ENCODE measurements around the gene TPM3. TPM values are rescaled to one million over a fixed set of nuclear protein-coding genes. Genes with fewer than 3 reads are reported as not detected.
A peak's percentile ranks its signal among the peaks of the same experiment; 100 is the strongest.

TPM3 gene
- total and polyA plus RNA-seq, 9 of the 15 experiments (the other 6 are each of a cell fraction or from before 2014, with no cell fraction given), result 202 to 604 (median 421) TPM

- TF ChIP-seq ZNF121 (CRISPR knock-in tag; conservative IDR thresholded peaks at IDR 0.05) (no peak), VEZF1 (CRISPR knock-in tag; IDR thresholded peaks at IDR 0.05) (peak; percentile 54; the same call in 1 of the 2 replicates), DPF2 (IDR thresholded peaks at IDR 0.05) (no peak), NFIC (IDR thresholded peaks at IDR 0.05) (peak; percentile 45), ZBTB33 (CRISPR knock-in tag; IDR thresholded peaks at IDR 0.05) (peak; percentile 70; the same call in 1 of the 2 replicates), CREB1 (IDR thresholded peaks at IDR 0.05) (peak; percentile 95), CREB1 (CRISPR knock-in tag; IDR thresholded peaks at IDR 0.05) (peak; percentile 98), SETDB1 (IDR thresholded peaks at IDR 0.05; ENCODE audit: low read length) (no peak), ZNF431 (CRISPR knock-in tag; IDR thresholded peaks at IDR 0.05) (peak; percentile 65; the same call in 1 of the 2 replicates), BRF1 (IDR thresholded peaks at IDR 0.05; ENCODE audit: borderline replicate concordance, extremely low read depth, insufficient read length) (no peak), SMARCE1 (IDR thresholded peaks at IDR 0.05) (0 out of 2 replicates have a peak, but pooled peaks have one; percentile 9), RHOXF2B (CRISPR knock-in tag; conservative IDR thresholded peaks at IDR 0.05) (no peak), EWSR1 (IDR thresholded peaks at IDR 0.05; ENCODE audit: borderline replicate concordance, low read depth, partially characterized antibody) (no peak), SNIP1 (IDR thresholded peaks at IDR 0.05; ENCODE audit: low read depth) (no peak), CLOCK (CRISPR knock-in tag; IDR thresholded peaks at IDR 0.05; ENCODE audit: borderline replicate concordance) (no peak), KLF16 (IDR thresholded peaks at IDR 0.05) (0 out of 2 replicates have a peak, but pooled peaks have one; percentile 28), ZNF395 (CRISPR knock-in tag; IDR thresholded peaks at IDR 0.05) (no peak), HDAC1 (IDR thresholded peaks at IDR 0.05) (no peak; a peak in 2 of 4 replicates), PKNOX1 (IDR thresholded peaks at IDR 0.05) (peak; percentile 71), ZNF41 (CRISPR knock-in tag; conservative IDR thresholded peaks at IDR 0.05) (no peak)
Measured at GRCh38 chr1:154183046-154183915, 8.6 kb downstream of the TPM3 start (continued).

All from K562 (cell line).